PC-9 (cell line): ENCODE results near the gene APBB1IP. TPM values are rescaled to one million over a fixed set of nuclear protein-coding genes. Genes with fewer than 3 reads are reported as not detected.
"Not testable (repeated sequence)": the region's sequence is repeated elsewhere in the genome, so short reads cannot be mapped to it uniquely, and the experiment has no call there.

Source experiments
- BruUV-seq: library from RNA; stranded (reverse); fragments of 400-500 nt; replicated peaks from 2 replicates; lab custom pipeline; 2021; lab: Mats Ljungman, UMichigan
- CTCF ChIA-PET: fragments of 300-600 bp; sonication (Branson Sonifier 250); formaldehyde crosslinking; loops from one replicate; lab custom pipeline; 2022; ENCODE audit warnings: antibody characterized with exemption; lab: Charles Lee
- POLR2A ChIA-PET: fragments of 300-600 bp; sonication (Branson Sonifier 250); formaldehyde crosslinking; loops from one replicate; lab custom pipeline; 2022; ENCODE audit warnings: antibody characterized with exemption; ENCODE audit not compliant: unreplicated experiment; lab: Charles Lee
- DNase-seq, 2 experiments: peaks; one replicate each; pipeline versions ENCODE4 v3.0.0 to v3.0.0-alpha.2; 2015 to 2022; ENCODE audit warnings: mixed read lengths in 1 of 2
- H2AFZ ChIP-seq: fragments of 200-600 bp; sonication (generic); 2 replicates; pipeline ENCODE4 v1.8.1; 2017; ENCODE audit warnings: antibody characterized with exemption
- H3F3A ChIP-seq: fragments of 200-600 bp; sonication (generic); 2 replicates; pipeline ENCODE4 v1.8.1; 2017; ENCODE audit warnings: antibody characterized with exemption, mild to moderate bottlenecking, low read depth; ENCODE audit not compliant: insufficient read depth
- H3K27ac ChIP-seq: fragments of 200-600 bp; sonication (generic); 2 replicates; pipeline ENCODE4 v1.6.1; 2016; ENCODE audit warnings: mixed run types
- H3K27me3 ChIP-seq: fragments of 200-600 bp; sonication (generic); 2 replicates; pipeline ENCODE4 v1.6.1; 2016; ENCODE audit warnings: low read depth, mixed run types; ENCODE audit not compliant: insufficient read depth
- H3K36me3 ChIP-seq: fragments of 200-600 bp; sonication (generic); 2 replicates; pipeline ENCODE4 v1.6.1; 2016; ENCODE audit warnings: low read depth, mixed run types
- H3K4me1 ChIP-seq: fragments of 200-600 bp; sonication (generic); replicated peaks from 2 replicates; pipeline ENCODE4 v1.6.1; 2016; ENCODE audit warnings: mixed run types; ENCODE audit not compliant: insufficient read depth
- H3K4me2 ChIP-seq: fragments of 200-600 bp; sonication (generic); 2 replicates; pipeline ENCODE4 v1.6.1; 2017; ENCODE audit warnings: mixed run types
- H3K4me3 ChIP-seq: fragments of 200-600 bp; sonication (generic); 2 replicates; pipeline ENCODE4 v1.6.1; 2016; ENCODE audit warnings: mixed run types
- H3K79me2 ChIP-seq: fragments of 200-600 bp; sonication (generic); 2 replicates; pipeline ENCODE4 v1.6.1; 2017; ENCODE audit warnings: low read depth, mixed run types
- H3K9me2 ChIP-seq: fragments of 200-600 bp; sonication (generic); 2 replicates; pipeline ENCODE4 v1.8.1; 2017; ENCODE audit warnings: mild to moderate bottlenecking; ENCODE audit not compliant: insufficient read depth
- H3K9me3 ChIP-seq: fragments of 200-600 bp; sonication (generic); 2 replicates; pipeline ENCODE4 v1.8.1; 2016; ENCODE audit warnings: low read depth; ENCODE audit not compliant: insufficient read depth
- H4K20me1 ChIP-seq: fragments of 200-600 bp; sonication (generic); 2 replicates; pipeline ENCODE4 v1.8.1; 2017; ENCODE audit not compliant: insufficient read depth
- EZH2 ChIP-seq: fragments of 200-600 bp; sonication (generic); IDR thresholded peaks from 2 replicates; pipeline ENCODE4 v1.8.0; 2017; ENCODE audit warnings: antibody characterized with exemption, low read depth
- intact Hi-C: fragments of 100-400 bp; cut with micrococcal nuclease; formaldehyde crosslinking; loops from one replicate; pipeline ENCODE4 v1.10.0; 2022; ENCODE audit not compliant: unreplicated experiment
- total RNA-seq: library from RNA; stranded (reverse); gene quantifications from 2 replicates; pipeline ENCODE4 v1.2.3, GENCODE V29; 2021
- TF ChIP-seq, protein P1 (sequence below): fragments of 200-600 bp; sonication (generic); conservative IDR thresholded peaks from 2 replicates; pipeline ENCODE4 v1.6.1; 2017; ENCODE audit warnings: mixed run types, antibody characterized with exemption, mild to moderate bottlenecking, moderate library complexity

Gene APBB1IP
- total RNA-seq, 1 experiment from 2014 or later: not detected

DNA sequence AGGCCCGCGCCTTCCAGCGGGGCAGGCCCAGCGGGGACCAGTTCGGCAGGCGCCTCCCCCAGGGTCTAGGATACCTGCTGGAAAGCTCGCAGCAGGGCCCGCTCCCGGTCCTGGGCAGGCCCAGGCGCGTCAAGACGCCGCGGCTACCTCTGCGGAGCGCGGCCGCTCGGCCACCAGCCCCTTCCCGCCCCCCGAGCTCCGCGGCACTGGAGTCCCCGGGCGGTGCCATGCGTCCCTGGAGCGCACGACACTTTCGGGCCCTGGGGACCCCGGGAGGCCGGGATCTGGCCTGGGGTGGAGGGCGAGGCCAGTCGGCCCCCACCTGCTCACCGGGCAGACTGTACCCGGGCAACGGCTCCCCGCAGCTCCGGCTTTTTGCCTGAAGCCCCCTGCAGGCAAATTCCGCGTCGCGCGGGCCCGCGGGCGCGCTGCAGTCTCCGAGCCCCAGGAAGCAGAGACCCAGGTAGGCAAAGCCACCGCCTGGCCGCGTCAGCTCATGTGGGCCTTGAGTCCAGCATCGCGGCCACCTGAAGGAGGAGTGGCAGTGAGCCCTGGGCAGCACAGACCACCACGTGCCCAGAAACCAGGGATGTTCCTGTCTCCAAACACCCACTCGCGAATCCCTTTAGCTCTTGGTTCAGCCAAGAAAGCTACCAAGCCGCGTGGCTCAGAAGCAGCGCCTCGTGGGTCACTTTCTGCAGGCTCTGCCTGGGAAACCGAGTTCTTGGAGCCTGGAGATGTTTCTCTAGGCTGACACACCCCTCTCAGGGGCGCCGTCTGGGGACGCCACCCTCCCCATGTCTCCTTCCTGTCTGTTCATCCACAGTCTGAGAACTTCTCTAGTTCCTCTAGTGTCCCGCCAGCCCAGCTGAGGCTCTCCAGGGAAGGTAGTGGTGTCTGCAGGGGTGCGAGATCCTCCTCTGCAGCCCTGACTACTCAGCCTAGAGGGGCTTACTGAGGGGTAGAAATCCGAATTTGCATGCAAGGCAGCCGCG, 46.1 kb upstream of the APBB1IP start:
- DNase-seq: no peak
- intact Hi-C loops: no loop called here
- ChIA-PET CTCF (no interaction called here), POLR2A (no interaction called here)
- Histone ChIP-seq H3K4me3 (no peak overlapping the region), H3K9me3 (no peaks in the 10 kb centered on the region), H3K4me1 (no peaks in the 10 kb centered on the region), H3K4me2 (no peak overlapping the region), H4K20me1 (no peaks in the 10 kb centered on the region; the same call in 1 of the 2 replicates), H2AFZ (no peak overlapping the region), H3F3A (no peaks in the 10 kb centered on the region), H3K27me3 (0 out of 2 replicates have a peak, but pooled peaks cover 5% of the 10 kb centered on the region), H3K9me2 (no peaks in the 10 kb centered on the region), H3K36me3 (no peaks in the 10 kb centered on the region), H3K79me2 (no peaks in the 10 kb centered on the region), H3K27ac (no peak overlapping the region)
- BruUV-seq: no TSS peak
- TF ChIP-seq, protein P1, sequence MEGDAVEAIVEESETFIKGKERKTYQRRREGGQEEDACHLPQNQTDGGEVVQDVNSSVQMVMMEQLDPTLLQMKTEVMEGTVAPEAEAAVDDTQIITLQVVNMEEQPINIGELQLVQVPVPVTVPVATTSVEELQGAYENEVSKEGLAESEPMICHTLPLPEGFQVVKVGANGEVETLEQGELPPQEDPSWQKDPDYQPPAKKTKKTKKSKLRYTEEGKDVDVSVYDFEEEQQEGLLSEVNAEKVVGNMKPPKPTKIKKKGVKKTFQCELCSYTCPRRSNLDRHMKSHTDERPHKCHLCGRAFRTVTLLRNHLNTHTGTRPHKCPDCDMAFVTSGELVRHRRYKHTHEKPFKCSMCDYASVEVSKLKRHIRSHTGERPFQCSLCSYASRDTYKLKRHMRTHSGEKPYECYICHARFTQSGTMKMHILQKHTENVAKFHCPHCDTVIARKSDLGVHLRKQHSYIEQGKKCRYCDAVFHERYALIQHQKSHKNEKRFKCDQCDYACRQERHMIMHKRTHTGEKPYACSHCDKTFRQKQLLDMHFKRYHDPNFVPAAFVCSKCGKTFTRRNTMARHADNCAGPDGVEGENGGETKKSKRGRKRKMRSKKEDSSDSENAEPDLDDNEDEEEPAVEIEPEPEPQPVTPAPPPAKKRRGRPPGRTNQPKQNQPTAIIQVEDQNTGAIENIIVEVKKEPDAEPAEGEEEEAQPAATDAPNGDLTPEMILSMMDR: no peak
- TF ChIP-seq EZH2: no peak

DNA sequence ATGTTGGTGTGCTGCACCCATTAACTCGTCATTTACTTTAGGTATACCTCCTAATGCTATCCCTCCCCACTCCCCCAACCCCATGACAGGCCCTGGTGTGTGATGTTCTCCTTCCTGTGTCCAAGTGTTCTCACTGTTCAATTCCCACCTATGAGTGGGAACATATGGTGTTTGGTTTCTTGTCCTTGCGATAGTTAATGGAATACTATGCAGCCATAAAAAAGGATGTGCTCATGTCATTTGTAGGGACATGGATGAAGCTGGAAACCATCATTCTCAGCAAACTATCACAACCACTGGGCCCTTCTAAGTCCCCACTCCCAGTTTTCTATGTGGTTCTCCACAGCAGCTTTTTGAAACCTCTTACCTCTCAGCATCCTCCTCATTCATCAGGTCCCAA, 39.8 kb upstream of the APBB1IP start:
- H3K9me3 ChIP-seq, intact Hi-C loops, H3K27me3 ChIP-seq, H3K9me2 ChIP-seq, H3K79me2 ChIP-seq, POLR2A ChIA-PET, H3K27ac ChIP-seq, CTCF ChIA-PET, DNase-seq, H3F3A ChIP-seq, H2AFZ ChIP-seq, H3K4me1 ChIP-seq, BruUV-seq, H3K4me3 ChIP-seq, H3K36me3 ChIP-seq, H4K20me1 ChIP-seq, H3K4me2 ChIP-seq: not testable (repeated sequence)

DNA sequence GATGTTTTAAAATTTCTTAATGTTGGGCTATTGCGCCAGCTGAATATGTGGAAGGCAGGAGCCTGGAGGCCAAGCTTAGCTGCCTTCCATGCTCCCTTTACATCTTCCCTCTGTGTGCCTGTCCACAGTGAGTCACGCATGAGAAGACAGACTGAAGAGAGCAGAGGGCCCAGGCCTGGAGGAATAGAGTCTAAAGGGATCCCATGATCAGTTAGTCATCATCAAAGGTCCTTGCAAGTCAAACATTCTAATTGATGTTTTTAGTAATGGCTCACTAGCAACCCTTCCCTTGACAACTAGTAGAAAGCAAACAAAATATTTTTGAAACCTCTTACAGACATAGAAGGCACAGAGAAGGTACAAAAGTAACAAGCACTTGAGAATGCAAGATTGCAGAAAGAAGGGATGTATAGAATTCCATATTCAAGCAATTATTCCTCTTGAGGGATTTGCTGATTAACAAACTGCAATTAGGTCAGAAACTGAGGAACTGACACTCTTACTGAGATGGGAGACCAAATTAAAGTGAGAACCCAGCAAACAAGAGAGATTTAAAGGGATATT, 30.7 kb upstream of the APBB1IP start:
- Histone ChIP-seq H3F3A (no peaks in the 10 kb centered on the region), H3K4me1 (no peaks in the 10 kb centered on the region), H3K27ac (no peak overlapping the region), H4K20me1 (no peaks in the 10 kb centered on the region), H3K27me3 (no peaks in the 10 kb centered on the region), H3K4me2 (no peak overlapping the region), H3K9me2 (no peaks in the 10 kb centered on the region), H3K79me2 (no peaks in the 10 kb centered on the region), H2AFZ (no peak overlapping the region), H3K9me3 (no peaks in the 10 kb centered on the region), H3K4me3 (no peak overlapping the region), H3K36me3 (no peaks in the 10 kb centered on the region)
- ChIA-PET CTCF (no interaction called here), POLR2A (no interaction called here)
- no peak for DNase-seq
- TF ChIP-seq, protein P1: no peak
- no peak for TF ChIP-seq EZH2
- intact Hi-C loops: no loop called here
- no TSS peak for BruUV-seq
